Dendritic cell treated with granulocyte-macrophage colony-stimulating factor and Interleukin-4, amounts not matched to agents 40 ng/mL and 50 ng/mL, for 4 days (primary cell): Measurements from ENCODE around the gene MAN2B1.

Experiments
- H3K27ac Mint-ChIP-seq: one replicate; pipeline ENCODE4 v1.8.0; 2022; ENCODE audit warnings: mild to moderate bottlenecking, mixed read lengths
- H3K27me3 Mint-ChIP-seq: one replicate; pipeline ENCODE4 v1.8.0; 2022; ENCODE audit warnings: mild to moderate bottlenecking, mixed read lengths
- H3K36me3 Mint-ChIP-seq: one replicate; pipeline ENCODE4 v1.8.0; 2022; ENCODE audit warnings: low read depth, mixed read lengths
- H3K4me1 Mint-ChIP-seq: one replicate; pipeline ENCODE4 v1.8.0; 2022; ENCODE audit warnings: low read depth, mixed read lengths
- H3K4me3 Mint-ChIP-seq: one replicate; pipeline ENCODE4 v1.8.0; 2022; ENCODE audit warnings: mild to moderate bottlenecking, moderate library complexity, mixed read lengths
- H3K9me3 Mint-ChIP-seq: one replicate; pipeline ENCODE4 v1.8.0; 2022; ENCODE audit warnings: mixed read lengths
- intact Hi-C: fragments of 100-400 bp; cut with micrococcal nuclease; formaldehyde crosslinking; loops from one replicate; pipeline ENCODE4 v1.15.0; 2022

The MAN2B1 gene

GRCh38 chr19:12676928-12677327, 10.4 kb upstream of the MAN2B1 start:
- Mint-ChIP-seq H3K27ac (no peak overlapping the region), H3K27me3 (no peaks in the 10 kb centered on the region), H3K9me3 (no peaks in the 10 kb centered on the region), H3K4me3 (no peak overlapping the region), H3K36me3 (peaks cover 95% of the 10 kb centered on the region), H3K4me1 (peaks cover 56% of the 10 kb centered on the region)
- intact Hi-C loops: loop anchor here (10.0 kb wide), 1 partner anchor 792 kb away; the partner anchor contains the start of gene ZNF69

DNA sequence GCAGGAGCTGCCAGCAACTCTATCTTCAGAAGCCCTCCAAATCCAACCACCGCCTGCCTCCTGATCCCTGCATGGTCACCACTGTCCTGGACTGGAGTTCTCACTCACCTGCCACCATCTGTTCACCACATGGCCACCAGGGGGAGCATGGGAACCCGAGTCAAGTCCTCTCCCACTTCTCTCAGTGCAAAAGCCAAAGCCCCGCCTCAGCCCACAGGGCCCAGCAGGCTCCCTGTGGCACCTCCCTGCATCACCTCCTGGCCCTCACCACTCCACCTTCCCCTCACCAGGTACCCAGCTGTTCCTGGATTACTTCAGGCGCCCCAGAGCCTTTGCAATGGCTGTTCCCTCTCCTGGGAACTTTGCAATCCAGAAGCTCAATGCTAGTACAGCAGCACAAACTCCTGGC, 9.8 kb upstream of the MAN2B1 start:
- Mint-ChIP-seq H3K9me3 (no peaks in the 10 kb centered on the region), H3K27me3 (no peaks in the 10 kb centered on the region), H3K4me1 (peaks cover 60% of the 10 kb centered on the region), H3K27ac (no peak overlapping the region), H3K4me3 (no peak overlapping the region), H3K36me3 (peaks cover 96% of the 10 kb centered on the region)
- intact Hi-C loops: loop anchor here (10.0 kb wide), 1 partner anchor 792 kb away; the partner anchor contains the start of gene ZNF69

DNA sequence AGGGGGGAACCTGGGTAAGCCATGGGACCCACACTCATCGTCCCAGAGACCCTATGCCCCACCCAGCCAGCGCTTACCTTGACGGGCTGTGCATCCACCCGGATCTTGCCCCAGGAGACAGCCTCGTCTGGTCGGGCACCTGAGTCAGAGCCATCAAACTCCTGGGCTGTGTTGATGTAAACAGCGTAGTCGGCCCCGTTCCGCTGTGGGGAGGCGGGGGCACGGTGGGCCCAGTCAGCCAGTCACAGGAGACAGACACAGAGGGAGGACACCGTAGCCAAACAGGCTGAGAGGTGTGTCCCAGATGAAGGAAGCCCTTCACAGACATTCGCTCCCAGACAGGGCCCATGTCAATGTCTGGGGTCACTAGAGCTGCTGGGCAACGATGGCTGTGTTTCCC, 9.4 kb upstream of the MAN2B1 start:
- no peak overlapping the region for H3K4me3 Mint-ChIP-seq

DNA sequence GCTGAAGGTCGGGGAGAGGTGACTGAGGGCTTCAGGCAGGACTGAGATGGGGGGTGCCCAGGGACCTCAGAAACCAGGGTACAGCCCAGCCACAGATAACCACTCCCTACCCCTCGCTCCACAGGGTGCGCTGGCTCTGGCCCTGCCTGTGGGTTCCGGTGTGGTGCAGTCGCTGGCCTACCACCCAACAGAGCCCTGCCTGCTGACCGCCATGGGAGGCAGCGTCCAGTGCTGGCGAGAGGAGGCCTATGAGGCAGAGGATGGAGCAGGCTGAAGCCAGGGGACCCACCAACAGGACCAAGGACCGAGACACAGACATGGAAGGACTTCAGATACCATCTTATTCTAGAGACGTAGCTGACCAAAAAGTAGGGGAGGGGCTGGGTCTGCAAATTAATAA, 8.9 kb upstream of the MAN2B1 start:
- H3K9me3 Mint-ChIP-seq: no peaks in the 10 kb centered on the region
- H3K36me3 Mint-ChIP-seq: peaks cover 95% of the 10 kb centered on the region
- intact Hi-C loops: loop anchor here (10.0 kb wide), 1 partner anchor 791 kb away; the partner anchor contains the start of gene ZNF69
- H3K27me3 Mint-ChIP-seq: no peaks in the 10 kb centered on the region
- H3K27ac Mint-ChIP-seq: no peak overlapping the region
- no peak overlapping the region for H3K4me3 Mint-ChIP-seq
- peaks cover 59% of the 10 kb centered on the region for H3K4me1 Mint-ChIP-seq

More for the DNA sequence above, 9.4 kb upstream of the MAN2B1 start:
- Mint-ChIP-seq H3K4me1 (peaks cover 57% of the 10 kb centered on the region), H3K27me3 (no peaks in the 10 kb centered on the region), H3K36me3 (peaks cover 93% of the 10 kb centered on the region), H3K9me3 (no peaks in the 10 kb centered on the region), H3K27ac (no peak overlapping the region)
- intact Hi-C loops: loop anchor here (10.0 kb wide), 1 partner anchor 791 kb away; the partner anchor contains the start of gene ZNF69

DNA sequence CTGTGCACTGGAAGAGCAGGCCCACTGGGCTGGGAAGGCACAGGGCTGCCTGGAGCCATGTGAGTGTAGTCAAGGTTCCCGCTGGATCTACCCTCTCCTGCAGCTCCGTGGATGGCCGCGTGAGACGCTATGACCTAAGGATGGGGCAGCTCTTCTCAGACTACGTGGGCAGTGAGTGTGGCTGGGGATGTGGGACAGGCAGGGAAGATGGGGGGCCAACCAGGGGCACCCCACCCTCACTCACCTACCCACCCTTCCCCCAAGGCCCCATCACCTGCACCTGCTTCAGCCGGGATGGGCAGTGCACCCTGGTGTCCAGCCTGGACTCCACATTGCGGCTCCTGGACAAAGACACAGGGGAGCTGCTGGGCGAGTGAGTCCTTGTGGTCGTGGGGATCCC, 6.2 kb upstream of the MAN2B1 start:
- H3K27me3 Mint-ChIP-seq: no peaks in the 10 kb centered on the region
- peaks cover 69% of the 10 kb centered on the region for H3K4me1 Mint-ChIP-seq
- H3K4me3 Mint-ChIP-seq: no peak overlapping the region
- no peaks in the 10 kb centered on the region for H3K9me3 Mint-ChIP-seq
- H3K36me3 Mint-ChIP-seq: peaks cover 96% of the 10 kb centered on the region
- no peak overlapping the region for H3K27ac Mint-ChIP-seq
- intact Hi-C loops: loop anchor here (1.0 to 10.0 kb wide), 3 partner anchors 32 to 788 kb away; partner anchors contain the start of gene ZNF69

DNA sequence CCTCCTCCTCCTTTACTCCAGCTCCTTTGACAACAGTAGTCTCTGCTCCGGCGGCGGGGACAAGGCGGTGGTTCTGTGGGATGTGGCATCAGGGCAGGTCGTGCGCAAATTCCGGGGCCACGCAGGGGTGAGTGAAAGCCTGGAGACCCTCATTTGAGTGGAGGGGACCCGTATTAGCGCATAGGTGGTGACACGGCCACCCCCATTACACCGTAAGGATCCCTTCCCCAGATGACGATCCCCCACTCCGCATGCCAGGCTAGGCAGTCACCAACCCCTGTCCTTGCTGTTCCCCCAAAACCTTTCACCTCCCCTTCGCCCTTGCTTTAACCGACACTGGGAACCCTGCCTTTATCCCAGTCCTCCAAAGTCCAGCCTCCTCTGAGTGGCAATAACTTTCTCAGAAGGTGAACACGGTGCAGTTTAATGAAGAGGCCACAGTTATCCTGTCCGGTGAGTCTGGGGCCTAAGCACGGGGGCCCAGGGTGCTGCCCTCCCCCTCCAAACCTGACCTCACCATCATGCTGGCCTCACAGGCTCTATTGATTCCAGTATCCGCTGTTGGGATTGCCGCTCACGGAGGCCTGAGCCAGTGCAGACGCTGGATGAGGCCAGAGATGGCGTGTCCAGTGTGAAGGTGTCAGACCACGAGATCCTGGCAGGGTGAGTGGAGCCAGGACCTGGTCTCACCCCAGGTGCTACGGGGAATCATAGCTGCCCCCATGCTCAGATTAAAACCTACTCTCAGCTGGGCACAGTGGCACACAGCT, 3.8 kb upstream of the MAN2B1 start:
- Mint-ChIP-seq H3K4me1 (peaks cover 73% of the 10 kb centered on the region), H3K27ac (peak overlapping the region; percentile 99), H3K27me3 (no peaks in the 10 kb centered on the region), H3K9me3 (no peaks in the 10 kb centered on the region), H3K4me3 (peak overlapping the region; percentile 94), H3K36me3 (peaks cover 89% of the 10 kb centered on the region)
- intact Hi-C loops: loop anchor here (10.0 kb wide), 1 partner anchor 786 kb away; the partner anchor contains the start of gene ZNF69

- peaks cover 89% of the 10 kb centered on the region for H3K36me3 Mint-ChIP-seq
- peak overlapping the region; percentile 94 for H3K4me3 Mint-ChIP-seq
- peak overlapping the region; percentile 99 for H3K27ac Mint-ChIP-seq
- H3K9me3 Mint-ChIP-seq: no peaks in the 10 kb centered on the region
- intact Hi-C loops: loop anchor here (1.0 to 10.0 kb wide), 3 partner anchors 12 to 785 kb away; partner anchors contain the start of genes DHPS, ZNF490, ZNF69 and ZNF791
- peaks cover 73% of the 10 kb centered on the region for H3K4me1 Mint-ChIP-seq
- no peaks in the 10 kb centered on the region for H3K27me3 Mint-ChIP-seq
These were observed 3.0 kb upstream of the MAN2B1 start for GRCh38 chr19:12669270-12670158.

GRCh38 chr19:12668932-12669269, 2.4 kb upstream of the MAN2B1 start:
- H3K4me3 Mint-ChIP-seq: peak overlapping the region; percentile 94
- H3K4me1 Mint-ChIP-seq: peaks cover 73% of the 10 kb centered on the region
- intact Hi-C loops: loop anchor here (1.0 to 5.0 kb wide), 2 partner anchors 12 to 57 kb away; partner anchors contain the start of genes DHPS, ZNF490 and ZNF791
- H3K36me3 Mint-ChIP-seq: peaks cover 89% of the 10 kb centered on the region
- H3K9me3 Mint-ChIP-seq: no peaks in the 10 kb centered on the region
- H3K27me3 Mint-ChIP-seq: no peaks in the 10 kb centered on the region
- H3K27ac Mint-ChIP-seq: peak overlapping the region; percentile 99

DNA sequence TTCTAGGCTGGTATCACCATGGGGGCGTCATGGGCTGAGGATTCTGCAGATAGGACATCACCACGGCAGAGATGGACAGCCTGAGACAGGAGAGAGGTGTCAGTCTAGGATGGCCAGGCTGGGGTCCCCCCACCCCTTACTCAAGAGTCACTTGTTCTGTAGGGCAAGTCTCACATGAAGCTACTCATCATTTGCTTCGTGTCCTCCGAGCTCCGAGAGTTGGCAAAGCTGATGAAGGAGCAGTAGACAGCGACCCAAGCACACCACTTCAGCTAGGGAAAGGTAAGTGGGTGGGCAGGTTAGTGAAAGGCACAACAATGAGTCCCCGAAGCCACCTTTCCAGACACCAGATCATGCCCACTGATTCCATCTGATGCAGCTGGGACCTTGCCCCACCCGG, 1.8 kb upstream of the MAN2B1 start:
- intact Hi-C loops: loop anchor here (5.0 kb wide), 1 partner anchor 56 kb away; the partner anchor contains the start of genes ZNF490 and ZNF791
- H3K27ac Mint-ChIP-seq: peak overlapping the region; percentile 99
- H3K4me1 Mint-ChIP-seq: peaks cover 72% of the 10 kb centered on the region
- no peaks in the 10 kb centered on the region for H3K27me3 Mint-ChIP-seq
- H3K4me3 Mint-ChIP-seq: peak overlapping the region; percentile 94
- H3K9me3 Mint-ChIP-seq: no peaks in the 10 kb centered on the region
- peaks cover 89% of the 10 kb centered on the region for H3K36me3 Mint-ChIP-seq

DNA sequence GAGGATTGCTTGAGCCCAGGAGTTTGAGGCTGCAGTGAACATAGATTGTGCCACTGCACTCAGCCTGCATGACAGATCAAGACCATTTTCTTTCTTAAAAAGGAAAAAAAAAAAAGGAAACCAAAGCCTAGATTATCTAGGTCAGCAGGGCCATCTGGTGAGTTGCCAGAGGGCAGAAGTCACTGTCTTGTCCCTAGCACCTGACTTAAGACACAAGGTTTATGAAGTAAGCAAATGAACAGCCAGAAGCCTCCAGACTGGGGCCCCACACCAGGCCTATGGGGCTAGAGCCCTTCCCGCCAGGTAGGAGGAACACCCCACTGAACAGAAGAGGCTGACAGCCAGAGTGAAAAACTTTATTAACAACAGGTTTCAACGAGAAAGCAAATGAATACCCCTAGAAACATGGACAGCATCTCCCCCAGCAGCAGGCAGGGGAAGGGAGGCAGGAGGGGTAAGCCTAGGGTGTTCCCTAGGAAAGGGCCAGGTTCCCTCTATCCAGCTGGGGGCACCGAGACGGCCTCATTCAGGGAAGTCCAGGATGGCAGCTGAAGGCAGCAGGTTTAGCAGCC, 1.3 kb upstream of the MAN2B1 start:
- intact Hi-C loops: loop anchor here (5.0 kb wide), 1 partner anchor 56 kb away; the partner anchor contains the start of genes ZNF490 and ZNF791
- Mint-ChIP-seq H3K4me1 (peaks cover 76% of the 10 kb centered on the region), H3K36me3 (peaks cover 89% of the 10 kb centered on the region), H3K27me3 (no peaks in the 10 kb centered on the region), H3K4me3 (peak overlapping the region; percentile 94), H3K9me3 (no peaks in the 10 kb centered on the region), H3K27ac (peak overlapping the region; percentile 99)

DNA sequence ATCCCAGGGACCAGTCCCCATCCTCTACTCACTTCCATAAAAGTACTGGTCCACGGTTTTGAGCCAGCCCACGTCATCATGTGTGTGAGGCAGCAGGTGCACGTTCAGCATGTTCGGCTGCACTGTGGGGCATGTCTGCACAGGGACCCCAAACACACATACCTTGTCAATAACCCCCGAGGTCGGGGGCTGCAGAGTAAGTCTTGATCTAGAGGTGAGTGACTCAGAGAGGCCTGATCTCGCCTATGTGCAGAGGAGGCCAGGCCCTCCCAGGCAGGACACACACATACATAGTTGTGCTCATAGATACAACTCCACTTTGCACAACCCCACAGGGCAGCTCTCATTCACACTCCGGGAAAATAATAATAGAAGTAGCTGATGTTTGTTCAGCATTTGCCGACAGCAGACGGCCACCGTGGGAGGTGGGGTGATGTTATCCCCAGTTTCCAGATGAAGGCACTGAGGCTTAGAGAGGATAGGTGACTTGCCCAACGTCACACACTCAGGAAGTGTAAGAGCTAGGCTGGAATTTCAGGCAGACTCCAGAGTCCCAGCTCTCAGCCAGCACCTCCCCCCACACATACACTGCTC, 774 bp downstream of the MAN2B1 start:
- intact Hi-C loops: loop anchor here (5.0 kb wide), 1 partner anchor 53 kb away; the partner anchor contains the start of genes ZNF490 and ZNF791
- peaks cover 64% of the 10 kb centered on the region for H3K4me1 Mint-ChIP-seq
- H3K36me3 Mint-ChIP-seq: peaks cover 93% of the 10 kb centered on the region
- H3K27ac Mint-ChIP-seq: peak overlapping the region; percentile 100
- H3K4me3 Mint-ChIP-seq: peak overlapping the region; percentile 99
- H3K27me3 Mint-ChIP-seq: no peaks in the 10 kb centered on the region
- no peaks in the 10 kb centered on the region for H3K9me3 Mint-ChIP-seq

DNA sequence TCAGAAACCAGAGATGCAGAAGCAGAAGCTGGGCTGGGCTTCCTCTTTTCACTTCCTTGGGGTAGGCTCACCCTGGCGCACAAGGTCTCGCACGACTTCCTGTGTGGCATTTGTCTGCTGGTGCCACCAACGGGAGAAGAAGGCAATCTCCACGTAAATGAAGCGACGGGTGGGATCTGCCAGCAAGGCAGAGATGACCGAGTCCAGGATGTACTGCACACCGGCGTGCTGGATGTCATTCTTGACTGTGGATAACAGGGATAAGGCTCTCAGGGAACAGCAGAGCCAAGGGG, 1.3 kb downstream of the MAN2B1 start:
- H3K4me3 Mint-ChIP-seq: peak overlapping the region; percentile 99
- intact Hi-C loops: loop anchor here (5.0 kb wide), 1 partner anchor 53 kb away; the partner anchor contains the start of genes ZNF490 and ZNF791
- peak overlapping the region; percentile 100 for H3K27ac Mint-ChIP-seq
- peaks cover 59% of the 10 kb centered on the region for H3K4me1 Mint-ChIP-seq
- H3K9me3 Mint-ChIP-seq: no peaks in the 10 kb centered on the region
- peaks cover 93% of the 10 kb centered on the region for H3K36me3 Mint-ChIP-seq
- H3K27me3 Mint-ChIP-seq: no peaks in the 10 kb centered on the region
